Calu3 (cell line): Measurements from ENCODE around the gene PGAP3. TPM values are rescaled to one million over a fixed set of nuclear protein-coding genes. Genes with fewer than 3 reads are reported as not detected.

ENCODE experiments used
- BruUV-seq: library from RNA; stranded (reverse); fragments of 400-500 nt; replicated peaks from 2 replicates; lab custom pipeline; 2021; lab: Mats Ljungman, UMichigan
- CTCF ChIA-PET: fragments of 300-600 bp; sonication (Branson Sonifier 250); formaldehyde crosslinking; loops from one replicate; lab custom pipeline; 2022; ENCODE audit warnings: antibody characterized with exemption; lab: Charles Lee
- DNase-seq: peaks from one replicate; pipeline ENCODE4 v3.0.0; 2022
- H3K27ac Mint-ChIP-seq: one replicate; pipeline ENCODE4 v1.8.0; 2022; ENCODE audit warnings: mixed read lengths; ENCODE audit not compliant: unreplicated experiment
- H3K27me3 Mint-ChIP-seq: one replicate; pipeline ENCODE4 v1.8.0; 2022; ENCODE audit warnings: mixed read lengths; ENCODE audit not compliant: unreplicated experiment
- H3K36me3 Mint-ChIP-seq: one replicate; pipeline ENCODE4 v1.8.0; 2022; ENCODE audit warnings: mild to moderate bottlenecking, moderate library complexity, mixed read lengths; ENCODE audit not compliant: insufficient read depth, unreplicated experiment
- H3K4me1 Mint-ChIP-seq: one replicate; pipeline ENCODE4 v1.8.0; 2022; ENCODE audit warnings: mild to moderate bottlenecking, low read depth, mixed read lengths; ENCODE audit not compliant: unreplicated experiment
- H3K4me3 Mint-ChIP-seq: one replicate; pipeline ENCODE4 v1.8.0; 2022; ENCODE audit warnings: mild to moderate bottlenecking, low read depth, moderate library complexity, mixed read lengths; ENCODE audit not compliant: unreplicated experiment
- H3K9me3 Mint-ChIP-seq: one replicate; pipeline ENCODE4 v1.8.0; 2022; ENCODE audit warnings: low read depth, mixed read lengths; ENCODE audit not compliant: unreplicated experiment
- intact Hi-C: fragments of 100-400 bp; cut with micrococcal nuclease; formaldehyde crosslinking; loops from one replicate; pipeline ENCODE4 v1.10.0; 2022; ENCODE audit not compliant: unreplicated experiment
- total RNA-seq: library from RNA; stranded (reverse); gene quantifications from 2 replicates; pipeline ENCODE4 v1.2.3, GENCODE V29; 2022
- TF ChIP-seq, protein P1 (sequence below): fragments of 200-600 bp; IDR thresholded peaks from one replicate; pipeline ENCODE4 v1.8.0; 2022; ENCODE audit warnings: antibody characterized with exemption; ENCODE audit not compliant: unreplicated experiment

The PGAP3 gene
- total RNA-seq, 1 experiment from 2014 or later: 1,186 TPM

DNA sequence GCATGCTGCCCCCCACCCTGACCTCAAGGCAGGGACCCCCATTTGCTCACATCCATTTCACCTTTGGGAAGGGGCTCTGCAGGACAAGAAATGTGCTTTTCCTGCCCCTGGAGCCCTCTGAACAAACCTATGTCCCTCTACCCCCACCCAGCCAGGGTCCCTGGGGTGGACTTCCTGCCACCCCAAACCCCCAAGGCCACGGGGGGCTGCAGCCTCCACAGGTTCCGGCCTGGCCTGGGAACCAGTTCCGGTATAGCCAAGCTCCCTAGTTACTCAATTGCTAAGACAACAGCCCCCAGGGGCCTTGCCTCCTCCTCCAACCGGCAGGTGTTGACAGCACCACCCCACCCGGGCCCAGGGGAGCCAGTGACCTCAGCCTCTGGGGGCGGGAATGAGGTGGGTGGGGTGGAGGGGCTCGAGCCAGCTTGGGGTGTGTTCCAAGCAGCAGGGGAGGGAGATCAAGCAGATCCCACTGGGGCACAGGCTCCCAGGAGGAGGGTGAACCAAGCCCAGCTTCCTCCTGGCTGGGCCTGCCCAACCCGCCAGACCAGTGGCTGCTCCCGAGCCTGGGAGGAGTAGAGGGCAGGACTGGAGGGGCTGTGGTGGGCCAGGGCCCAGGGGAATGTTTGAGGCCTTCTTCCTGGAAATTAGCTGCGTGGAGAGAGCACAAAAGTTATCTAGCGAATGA lies 13.0 kb downstream of the PGAP3 start:
- H3K27ac Mint-ChIP-seq: peak overlapping the region; percentile 62
- peaks cover 21% of the 10 kb centered on the region for H3K27me3 Mint-ChIP-seq
- TF ChIP-seq, protein P1, sequence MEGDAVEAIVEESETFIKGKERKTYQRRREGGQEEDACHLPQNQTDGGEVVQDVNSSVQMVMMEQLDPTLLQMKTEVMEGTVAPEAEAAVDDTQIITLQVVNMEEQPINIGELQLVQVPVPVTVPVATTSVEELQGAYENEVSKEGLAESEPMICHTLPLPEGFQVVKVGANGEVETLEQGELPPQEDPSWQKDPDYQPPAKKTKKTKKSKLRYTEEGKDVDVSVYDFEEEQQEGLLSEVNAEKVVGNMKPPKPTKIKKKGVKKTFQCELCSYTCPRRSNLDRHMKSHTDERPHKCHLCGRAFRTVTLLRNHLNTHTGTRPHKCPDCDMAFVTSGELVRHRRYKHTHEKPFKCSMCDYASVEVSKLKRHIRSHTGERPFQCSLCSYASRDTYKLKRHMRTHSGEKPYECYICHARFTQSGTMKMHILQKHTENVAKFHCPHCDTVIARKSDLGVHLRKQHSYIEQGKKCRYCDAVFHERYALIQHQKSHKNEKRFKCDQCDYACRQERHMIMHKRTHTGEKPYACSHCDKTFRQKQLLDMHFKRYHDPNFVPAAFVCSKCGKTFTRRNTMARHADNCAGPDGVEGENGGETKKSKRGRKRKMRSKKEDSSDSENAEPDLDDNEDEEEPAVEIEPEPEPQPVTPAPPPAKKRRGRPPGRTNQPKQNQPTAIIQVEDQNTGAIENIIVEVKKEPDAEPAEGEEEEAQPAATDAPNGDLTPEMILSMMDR: no peak
- peak overlapping the region; percentile 19 for H3K4me3 Mint-ChIP-seq
- no TSS peak for BruUV-seq
- CTCF ChIA-PET: interaction anchor here (0.6 to 161.2 kb wide), 63 partner anchors 40 to 1398 kb away, joined by 3 to 42089 read pairs (median 6); partner anchors contain the start of genes CDK12, ERBB2, GRB7 and GSDMA
- peaks cover 82% of the 10 kb centered on the region for H3K36me3 Mint-ChIP-seq
- H3K9me3 Mint-ChIP-seq: no peaks in the 10 kb centered on the region
- peaks cover 81% of the 10 kb centered on the region for H3K4me1 Mint-ChIP-seq
- intact Hi-C loops: no loop called here
- DNase-seq: peak; percentile 100

DNA sequence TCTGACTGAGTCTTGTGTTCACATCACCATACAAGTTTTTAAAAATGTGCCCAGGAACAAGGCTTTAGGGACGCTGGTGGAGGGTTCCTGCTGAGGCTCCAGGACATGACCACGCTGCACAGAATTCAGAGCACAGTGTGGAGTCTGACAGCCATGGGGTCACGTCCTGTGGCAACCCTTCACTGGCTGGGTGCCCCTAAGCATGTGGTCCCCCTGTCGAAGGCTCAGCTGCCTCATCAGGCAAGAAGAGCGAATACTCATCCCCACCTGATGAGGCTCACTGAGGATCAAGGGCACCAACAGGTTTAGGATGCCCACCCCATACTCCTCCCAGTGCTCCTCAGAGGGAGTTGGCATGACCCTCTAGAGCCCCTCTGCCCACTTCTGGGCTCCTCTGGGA lies 13.7 kb downstream of the PGAP3 start:
- Mint-ChIP-seq H3K9me3 (no peaks in the 10 kb centered on the region), H3K4me3 (no peak overlapping the region), H3K27me3 (peaks cover 28% of the 10 kb centered on the region), H3K4me1 (peaks cover 74% of the 10 kb centered on the region), H3K36me3 (peaks cover 79% of the 10 kb centered on the region), H3K27ac (peak overlapping the region; percentile 1)
- BruUV-seq: no TSS peak
- CTCF ChIA-PET: interaction anchor here (0.7 to 161.2 kb wide), 33 partner anchors 41 to 946 kb away, joined by 3 to 42089 read pairs (median 16); partner anchors contain the start of genes ERBB2, GRB7, GSDMA and GSDMB
- intact Hi-C loops: no loop called here
- TF ChIP-seq, protein P1: no peak
- peak; percentile 86 for DNase-seq

DNA sequence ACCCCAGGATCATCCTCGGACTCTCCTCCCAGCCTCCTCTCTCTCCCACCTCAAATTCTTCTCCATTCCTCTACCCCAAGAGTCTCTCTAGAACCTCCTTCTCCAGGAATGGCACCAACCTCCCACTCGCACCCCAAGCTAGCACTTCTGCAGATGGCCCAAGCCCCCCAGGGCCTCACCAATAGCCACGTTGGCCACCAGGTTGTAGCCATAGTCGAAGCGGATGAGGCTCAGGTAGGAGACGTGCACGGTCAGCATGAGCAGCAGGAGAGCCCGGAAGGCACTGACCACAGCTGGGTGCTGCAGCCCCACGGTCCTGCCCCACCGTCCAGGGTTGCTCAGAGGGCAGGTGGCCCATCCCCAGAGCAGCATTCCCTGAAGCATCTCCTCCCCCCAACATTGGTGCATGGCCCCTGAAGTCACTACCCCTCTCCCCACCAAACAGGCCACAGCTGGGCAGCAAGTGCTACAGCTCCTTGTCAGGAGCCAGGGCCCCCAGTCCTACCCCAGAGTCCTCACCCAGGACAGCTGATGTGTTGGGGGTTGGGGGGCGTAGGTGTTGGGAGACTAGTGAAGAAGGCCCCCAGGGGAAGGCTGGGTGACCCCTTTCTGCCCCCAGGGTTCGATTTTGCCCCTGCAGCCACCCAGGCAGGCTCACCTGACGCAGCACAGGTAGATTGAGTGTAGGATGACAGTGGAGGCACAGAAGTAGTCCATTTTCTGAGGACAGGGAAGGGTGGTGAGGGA lies 14.3 kb downstream of the PGAP3 start:
- CTCF ChIA-PET: interaction anchor here (0.6 to 161.2 kb wide), 20 partner anchors 41 to 745 kb away, joined by 3 to 42089 read pairs (median 22); partner anchors contain the start of genes ERBB2, GRB7, GSDMA and GSDMB
- Mint-ChIP-seq H3K27me3 (peaks cover 35% of the 10 kb centered on the region), H3K36me3 (peaks cover 75% of the 10 kb centered on the region), H3K9me3 (no peaks in the 10 kb centered on the region), H3K4me3 (no peak overlapping the region), H3K4me1 (peaks cover 73% of the 10 kb centered on the region), H3K27ac (peak overlapping the region; percentile 1)
- BruUV-seq: no TSS peak
- intact Hi-C loops: no loop called here
- TF ChIP-seq, protein P1: no peak
- DNase-seq: peak; percentile 87

DNA sequence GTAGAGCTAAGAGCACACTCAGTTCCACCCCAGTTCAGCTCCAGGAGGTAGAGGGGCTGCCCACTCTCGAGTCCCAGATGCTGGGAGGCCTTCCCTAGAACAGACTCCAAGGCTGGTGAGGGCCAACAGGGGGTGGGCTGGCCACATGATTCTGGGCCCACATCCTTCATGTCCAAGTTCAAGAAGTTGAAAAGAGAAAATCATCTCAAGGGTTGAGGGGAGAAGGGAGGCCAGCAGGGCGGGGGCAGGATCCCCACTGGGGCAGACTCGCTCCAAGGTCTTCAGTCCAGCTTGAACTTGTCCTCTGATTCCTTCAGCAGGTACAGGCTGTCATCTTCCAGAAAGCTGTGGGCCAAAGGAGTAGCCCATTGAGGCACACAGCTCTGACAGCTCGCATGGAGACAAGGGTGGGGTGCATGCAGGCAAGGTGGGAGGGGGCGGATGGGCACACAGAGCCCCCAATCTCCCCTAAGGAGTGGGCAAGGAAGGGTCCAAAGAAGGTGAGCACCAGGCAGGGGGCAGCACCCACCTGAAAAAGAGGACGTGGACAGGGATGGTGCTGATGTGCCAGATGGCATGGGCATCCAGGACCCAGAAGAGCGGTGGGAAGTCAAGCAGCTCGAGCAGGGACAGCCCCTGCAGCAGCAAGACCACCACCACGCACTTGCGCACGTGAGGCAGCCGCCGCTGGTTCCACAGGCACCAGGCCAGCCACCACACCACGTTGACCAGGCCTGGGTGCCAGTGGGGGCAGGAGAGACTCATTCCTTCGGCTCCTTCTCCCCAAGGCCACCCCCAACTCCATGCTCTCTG lies 15.1 kb downstream of the PGAP3 start:
- intact Hi-C loops: loop anchor here (1.0 kb wide), 7 partner anchors 38 to 287 kb away; no protein-coding TSS in a partner anchor
- peaks cover 42% of the 10 kb centered on the region for H3K27me3 Mint-ChIP-seq
- peak; percentile 89 for DNase-seq
- peak overlapping the region; percentile 1 for H3K27ac Mint-ChIP-seq
- peaks cover 75% of the 10 kb centered on the region for H3K36me3 Mint-ChIP-seq
- no peaks in the 10 kb centered on the region for H3K9me3 Mint-ChIP-seq
- BruUV-seq: no TSS peak
- TF ChIP-seq, protein P1: no peak
- H3K4me3 Mint-ChIP-seq: no peak overlapping the region
- CTCF ChIA-PET: interaction anchor here (0.6 to 161.2 kb wide), 33 partner anchors 42 to 862 kb away, joined by 3 to 42089 read pairs (median 13); partner anchors contain the start of genes CDK12, ERBB2, GRB7 and GSDMA
- H3K4me1 Mint-ChIP-seq: peaks cover 70% of the 10 kb centered on the region
